Activated CD4-positive, alpha-beta T cell treated with anti-CD3 and anti-CD28 coated beads for 36 hours (primary cell): ENCODE measurements around the gene NKX1-1. TPM values are rescaled to one million over a fixed set of nuclear protein-coding genes. Genes with fewer than 3 reads are reported as not detected.
"Not testable (repeated sequence)": the region's sequence is repeated elsewhere in the genome, so short reads cannot be mapped to it uniquely, and the experiment has no call there.

Source experiments
- ATAC-seq: fragments of 200-7000 bp; cut with Tn5 transposase; one replicate; pipeline ENCODE4 v1.10.0; 2021; ENCODE audit warnings: mild to moderate bottlenecking, moderate library complexity
- CTCF ChIA-PET: fragments of 350-600 bp; sonication (Branson Sonifier 250); formaldehyde crosslinking; loops from one replicate; lab custom pipeline; 2021; ENCODE audit warnings: antibody characterized with exemption; lab: Charles Lee
- POLR2A ChIA-PET: fragments of 350-600 bp; sonication (Branson Sonifier 250); formaldehyde crosslinking; loops from one replicate; lab custom pipeline; 2021; ENCODE audit warnings: antibody characterized with exemption, inconsistent platforms; lab: Charles Lee
- DNase-seq: peaks from one replicate; pipeline ENCODE4 v3.0.0-alpha.2; 2020
- H3K27ac Mint-ChIP-seq: one replicate; pipeline ENCODE4 v1.8.0; 2021; ENCODE audit warnings: mixed read lengths
- H3K27me3 Mint-ChIP-seq: one replicate; pipeline ENCODE4 v1.8.0; 2021; ENCODE audit warnings: mixed read lengths
- H3K36me3 Mint-ChIP-seq: one replicate; pipeline ENCODE4 v1.8.0; 2021; ENCODE audit warnings: low read depth, mixed read lengths
- H3K4me1 Mint-ChIP-seq: one replicate; pipeline ENCODE4 v1.8.0; 2021; ENCODE audit warnings: mixed read lengths
- H3K4me3 Mint-ChIP-seq: one replicate; pipeline ENCODE4 v1.8.0; 2021; ENCODE audit warnings: mild to moderate bottlenecking, moderate library complexity, mixed read lengths
- H3K9me3 Mint-ChIP-seq: one replicate; pipeline ENCODE4 v1.8.0; 2021; ENCODE audit warnings: low read depth, mixed read lengths
- intact Hi-C, 2 experiments: fragments of 100-400 bp; cut with DNase I in 1 of 2; cut with micrococcal nuclease in 1 of 2; formaldehyde crosslinking; loops; one replicate each; pipeline versions ENCODE4 v1.14.2 to v1.15.1; 2022 to 2024; cut with DNase I, micrococcal nuclease
- total RNA-seq, 2 experiments: library from RNA; stranded (reverse); gene quantifications; one replicate each; pipeline ENCODE4 v1.2.3, GENCODE V29; 2021

The NKX1-1 gene
- total RNA-seq, 2 experiments from 2014 or later, result not detected

DNA sequence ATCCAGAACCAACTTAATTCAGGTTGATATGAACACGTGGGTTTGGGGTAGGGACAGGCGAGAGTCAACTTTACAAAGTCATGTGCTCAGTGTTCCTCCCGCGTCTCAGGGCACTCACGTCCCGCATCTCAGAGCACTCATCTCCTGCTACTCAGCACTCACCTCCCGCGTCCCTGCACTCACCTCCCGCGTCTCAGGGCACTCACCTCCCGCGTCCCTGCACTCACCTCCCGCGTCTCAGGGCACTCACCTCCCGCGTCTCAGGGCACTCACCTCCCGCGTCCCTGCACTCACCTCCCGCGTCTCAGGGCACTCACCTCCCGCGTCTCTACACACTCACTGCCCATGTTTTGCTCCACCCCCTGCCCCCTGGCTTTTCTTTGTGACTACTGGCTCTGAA is 33.7 kb downstream of the NKX1-1 start:
- H3K27ac Mint-ChIP-seq, H3K4me1 Mint-ChIP-seq, CTCF ChIA-PET, H3K27me3 Mint-ChIP-seq, H3K9me3 Mint-ChIP-seq, POLR2A ChIA-PET, H3K4me3 Mint-ChIP-seq, DNase-seq, intact Hi-C loops, ATAC-seq: not testable (repeated sequence)
- peaks cover 11% of the 10 kb centered on the region for H3K36me3 Mint-ChIP-seq

DNA sequence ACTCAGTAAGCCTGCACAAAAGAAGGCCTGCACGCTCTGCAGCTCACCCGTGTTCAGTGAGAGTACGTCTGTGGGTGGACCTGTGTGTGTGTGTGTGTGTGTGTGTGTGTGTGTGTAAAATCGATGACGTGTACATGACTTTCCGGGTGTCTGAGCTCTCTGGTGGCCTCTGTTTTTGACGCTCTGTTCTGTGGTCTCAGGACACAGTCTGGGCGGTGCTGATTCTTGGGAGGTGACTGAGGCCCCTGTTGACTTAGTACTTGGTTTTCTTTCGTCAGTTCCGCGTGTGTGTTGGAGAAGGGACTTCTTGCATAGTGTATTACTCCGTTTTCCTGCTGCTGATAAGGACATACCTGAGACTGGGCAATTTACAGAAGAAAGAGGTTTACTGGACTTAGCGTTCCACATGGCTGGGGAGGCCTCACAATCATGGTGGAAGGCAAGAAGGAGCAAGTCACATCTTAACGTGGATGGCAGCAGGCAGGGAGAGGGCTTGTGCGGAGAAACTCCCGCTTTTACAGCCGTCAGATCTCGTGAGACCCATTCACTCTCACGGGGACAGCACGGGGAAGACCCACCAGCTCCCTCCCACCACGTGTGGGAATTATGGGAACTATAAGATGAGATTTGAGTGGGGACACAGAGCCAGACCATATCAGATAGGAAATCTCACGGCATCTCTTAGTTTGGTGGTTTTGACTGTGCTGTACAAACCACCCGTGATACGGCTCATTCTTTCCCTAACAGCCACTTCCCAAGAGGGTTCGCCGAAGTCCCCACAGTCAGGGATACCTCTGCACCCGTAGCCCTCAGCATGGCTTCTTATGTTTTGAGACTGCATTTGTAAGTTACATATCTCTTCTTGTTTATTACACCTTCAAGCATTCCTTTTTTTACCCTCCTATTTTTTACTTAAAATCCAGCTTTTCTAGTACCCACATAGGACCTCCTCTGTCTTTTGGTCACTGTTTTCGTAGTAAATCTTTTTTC is 34.8 kb downstream of the NKX1-1 start:
- ChIA-PET POLR2A (no interaction called here), CTCF (no interaction called here)
- Mint-ChIP-seq H3K9me3 (no peaks in the 10 kb centered on the region), H3K27ac (no peak overlapping the region), H3K36me3 (peaks cover 11% of the 10 kb centered on the region), H3K4me3 (no peak overlapping the region), H3K27me3 (no peaks in the 10 kb centered on the region), H3K4me1 (no peaks in the 10 kb centered on the region)
- no peak for DNase-seq
- intact Hi-C loops, result no loop called here
- no peak for ATAC-seq

DNA sequence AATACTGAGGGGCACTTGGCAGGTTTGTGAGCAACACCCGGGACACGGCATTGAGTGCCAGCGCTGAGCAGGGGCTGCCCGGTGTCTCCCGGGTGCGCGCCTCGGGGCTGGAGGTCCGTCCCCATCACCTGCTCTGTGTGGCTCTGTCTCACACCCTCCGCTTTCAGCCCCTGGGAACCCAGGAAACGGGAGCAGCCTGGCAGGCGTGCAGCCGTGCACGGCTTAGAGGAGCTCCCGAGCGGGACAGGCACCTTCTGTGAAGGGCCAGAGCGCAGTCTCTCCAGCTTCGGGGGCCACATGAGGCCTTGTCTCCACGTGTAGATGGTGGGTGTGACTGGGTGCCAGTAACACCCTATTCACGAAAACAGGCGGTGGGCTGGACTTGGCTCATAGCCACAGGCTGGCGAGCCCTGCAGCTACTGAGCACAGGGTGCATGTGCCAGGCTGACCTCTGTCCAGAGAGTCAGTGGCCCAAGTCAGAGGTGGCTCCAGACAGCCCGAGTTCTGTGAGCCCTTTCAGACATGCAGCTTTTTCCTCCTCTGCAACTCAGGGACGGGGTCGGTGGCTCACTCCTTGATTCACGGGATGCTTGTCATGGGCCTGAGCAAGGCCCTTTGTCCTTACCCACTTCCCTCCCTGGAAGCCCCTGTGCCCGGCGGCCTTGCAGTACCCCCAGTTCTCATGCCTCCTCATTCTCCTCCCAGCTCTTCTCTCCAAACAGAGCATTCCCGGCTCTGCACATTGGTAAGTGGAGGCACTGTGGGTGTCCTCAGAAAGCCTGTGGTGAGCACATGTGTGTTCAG is 35.7 kb downstream of the NKX1-1 start:
- ATAC-seq (no peak), DNase-seq (no peak)
- Mint-ChIP-seq H3K4me1 (no peaks in the 10 kb centered on the region), H3K27me3 (no peaks in the 10 kb centered on the region), H3K36me3 (peaks cover 11% of the 10 kb centered on the region), H3K9me3 (no peaks in the 10 kb centered on the region), H3K4me3 (no peak overlapping the region), H3K27ac (no peak overlapping the region)
- intact Hi-C loops, result no loop called here
- ChIA-PET CTCF (no interaction called here), POLR2A (no interaction called here)

DNA sequence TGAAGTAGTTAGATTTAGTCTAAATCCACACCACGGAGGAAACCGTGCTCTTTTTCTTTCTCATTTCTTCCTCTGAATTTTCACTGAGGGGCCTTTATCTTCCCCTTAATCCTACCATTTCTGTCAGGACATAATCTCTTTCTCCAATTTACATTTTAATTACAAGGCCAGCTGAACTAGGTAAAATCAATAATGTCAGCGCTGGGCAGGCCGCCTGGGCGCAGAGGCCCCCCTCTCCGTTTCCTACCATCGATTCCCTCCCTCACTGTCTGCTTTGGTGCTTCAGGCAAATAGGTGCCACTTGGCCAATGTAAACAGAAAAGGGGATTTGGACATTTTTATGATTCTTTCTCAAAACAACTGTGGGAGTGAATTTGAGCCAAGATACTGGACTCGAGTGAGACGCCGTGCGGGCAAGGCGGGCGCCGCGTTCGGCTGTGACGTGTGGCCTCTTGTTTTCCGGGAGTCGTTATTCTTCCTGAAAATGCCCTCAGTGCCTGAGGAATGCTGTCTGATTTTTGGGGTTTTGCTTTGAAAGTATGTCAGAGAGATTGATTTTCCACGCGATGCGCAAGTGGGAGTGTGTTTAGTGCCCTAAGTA is 36.7 kb downstream of the NKX1-1 start:
- ATAC-seq (no peak), DNase-seq (no peak)
- H3K27me3 Mint-ChIP-seq, result no peaks in the 10 kb centered on the region
- intact Hi-C loops, result no loop called here
- H3K27ac Mint-ChIP-seq, result no peak overlapping the region
- H3K4me1 Mint-ChIP-seq, result no peaks in the 10 kb centered on the region
- H3K4me3 Mint-ChIP-seq, result no peak overlapping the region
- CTCF ChIA-PET, result no interaction called here
- POLR2A ChIA-PET, result no interaction called here
- peaks cover 11% of the 10 kb centered on the region for H3K36me3 Mint-ChIP-seq
- H3K9me3 Mint-ChIP-seq, result no peaks in the 10 kb centered on the region

DNA sequence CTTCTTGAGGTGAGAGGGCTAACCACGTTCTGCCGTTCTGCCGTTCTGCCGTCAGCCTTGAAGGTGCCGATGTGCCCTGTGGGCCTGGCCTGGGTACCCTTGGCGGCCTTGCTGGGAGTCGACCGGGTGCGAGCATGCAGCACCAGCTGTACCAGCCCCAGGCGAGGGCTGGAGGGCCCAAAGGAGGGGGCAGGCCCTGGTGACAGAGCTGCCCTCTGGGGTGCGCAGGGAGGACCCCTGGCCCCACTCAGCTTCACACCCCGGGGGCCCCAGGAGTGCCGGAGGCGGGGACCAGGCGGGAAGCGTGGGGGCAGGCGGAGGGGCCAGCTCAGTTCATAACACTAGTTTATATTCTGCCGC is 37.2 kb downstream of the NKX1-1 start:
- Mint-ChIP-seq H3K4me3 (no peak overlapping the region), H3K4me1 (no peaks in the 10 kb centered on the region), H3K27ac (no peak overlapping the region), H3K27me3 (no peaks in the 10 kb centered on the region), H3K36me3 (peaks cover 11% of the 10 kb centered on the region), H3K9me3 (no peaks in the 10 kb centered on the region)
- DNase-seq, result no peak
- POLR2A ChIA-PET, result no interaction called here
- no peak for ATAC-seq
- intact Hi-C loops, result no loop called here
- CTCF ChIA-PET, result no interaction called here

DNA sequence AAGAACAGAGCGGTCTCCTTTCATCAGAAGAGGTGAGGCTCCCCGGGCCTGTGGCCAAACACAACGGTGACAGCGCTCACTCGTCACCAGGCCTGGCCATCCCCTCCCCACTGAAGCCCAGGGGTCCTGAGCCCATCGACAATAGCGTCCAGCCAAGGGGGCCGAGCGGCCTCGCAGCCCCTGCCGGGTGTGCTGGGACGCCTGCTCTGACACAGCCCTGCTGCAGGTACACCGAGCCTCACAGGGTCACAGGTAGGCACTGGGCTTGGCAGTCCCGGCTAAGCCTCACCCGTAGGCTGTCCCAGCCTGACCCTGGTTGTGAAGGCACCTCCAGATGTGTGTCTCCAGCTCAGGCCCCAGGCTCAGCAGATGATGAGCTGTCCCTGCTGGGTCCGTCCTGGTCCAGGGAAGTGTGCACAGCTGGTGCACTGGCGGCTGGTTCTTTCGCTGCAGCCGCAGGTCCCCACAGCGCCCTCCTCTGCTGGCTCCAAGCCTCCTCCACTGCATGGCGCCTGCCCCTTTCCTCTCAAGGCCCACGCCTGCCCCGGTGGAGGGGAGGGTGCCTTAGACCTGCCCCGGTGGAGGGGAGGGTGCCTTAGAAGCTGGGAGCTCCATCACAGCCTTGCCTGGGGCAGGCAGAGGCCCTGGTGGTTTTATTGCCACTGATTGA is 37.7 kb downstream of the NKX1-1 start:
- CTCF ChIA-PET, result no interaction called here

DNA sequence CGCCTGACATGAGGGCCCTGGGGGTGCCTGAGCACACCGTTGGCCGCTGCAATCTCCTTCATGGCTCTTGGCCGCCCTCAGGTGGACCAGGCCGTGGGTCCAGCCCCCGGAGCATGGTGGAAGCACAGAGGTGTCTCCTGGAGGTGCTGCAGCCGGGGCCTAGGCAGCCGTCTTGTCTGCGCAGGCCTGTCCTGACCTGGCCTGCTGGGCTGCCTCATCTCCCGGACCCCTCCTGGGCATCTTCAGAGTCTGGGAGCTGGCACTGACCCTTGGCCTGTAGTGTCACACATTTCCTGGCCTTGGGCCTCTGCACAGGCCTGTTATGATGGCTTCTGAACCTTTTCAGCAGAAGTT is 38.3 kb downstream of the NKX1-1 start:
- POLR2A ChIA-PET, result no interaction called here
- no peaks in the 10 kb centered on the region for H3K27me3 Mint-ChIP-seq
- peaks cover 7% of the 10 kb centered on the region for H3K36me3 Mint-ChIP-seq
- CTCF ChIA-PET, result no interaction called here
- intact Hi-C loops, result no loop called here
- H3K4me1 Mint-ChIP-seq, result no peaks in the 10 kb centered on the region
- no peaks in the 10 kb centered on the region for H3K9me3 Mint-ChIP-seq
- H3K27ac Mint-ChIP-seq, result no peak overlapping the region
- H3K4me3 Mint-ChIP-seq, result no peak overlapping the region
- ATAC-seq (no peak), DNase-seq (peak; percentile 3)

More for the DNA sequence above, 37.7 kb downstream of the NKX1-1 start:
- no peaks in the 10 kb centered on the region for H3K9me3 Mint-ChIP-seq
- POLR2A ChIA-PET, result no interaction called here
- no peak overlapping the region for H3K4me3 Mint-ChIP-seq
- no peak overlapping the region for H3K27ac Mint-ChIP-seq
- DNase-seq, result peak; percentile 3
- no peaks in the 10 kb centered on the region for H3K27me3 Mint-ChIP-seq
- intact Hi-C loops, result no loop called here
- peaks cover 7% of the 10 kb centered on the region for H3K36me3 Mint-ChIP-seq
- H3K4me1 Mint-ChIP-seq, result no peaks in the 10 kb centered on the region
- no peak for ATAC-seq

DNA sequence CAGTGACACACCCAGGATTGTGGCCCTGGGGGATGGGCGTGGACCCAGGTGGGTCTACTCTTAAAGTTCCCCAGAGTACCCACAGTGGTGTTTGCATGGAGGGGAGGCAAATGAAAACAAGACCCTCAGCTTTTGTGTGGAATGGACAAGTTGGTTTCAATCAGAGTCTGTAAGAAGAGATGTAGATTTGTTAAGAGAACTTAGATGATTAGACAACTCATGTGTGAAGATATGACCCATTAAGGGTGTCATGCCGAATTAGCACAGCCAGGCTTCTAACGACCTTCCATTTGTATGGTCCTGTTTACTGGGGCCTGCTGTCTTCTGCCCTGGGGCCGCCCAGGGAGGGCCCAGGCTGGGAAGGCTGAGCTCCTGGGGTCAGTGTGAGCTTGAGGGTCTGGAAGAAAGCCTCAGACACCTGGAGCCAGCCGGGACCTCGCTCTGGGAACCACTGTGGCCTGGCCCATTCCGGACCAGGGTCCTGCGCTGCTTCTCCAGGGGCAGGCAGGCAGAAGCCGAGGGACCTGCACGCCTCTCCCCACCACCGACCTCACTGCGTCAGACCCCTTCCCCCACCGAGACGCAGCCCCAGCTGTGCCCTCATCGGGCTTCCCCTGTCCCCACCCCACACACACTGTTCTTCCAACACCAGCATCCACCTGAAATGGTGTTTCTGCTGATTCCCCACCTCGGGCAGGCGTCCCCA is 38.9 kb downstream of the NKX1-1 start:
- no peak overlapping the region for H3K4me3 Mint-ChIP-seq
- ChIA-PET CTCF (no interaction called here), POLR2A (no interaction called here)
- ATAC-seq, result no peak
- H3K27ac Mint-ChIP-seq, result no peak overlapping the region
- H3K9me3 Mint-ChIP-seq, result no peaks in the 10 kb centered on the region
- H3K27me3 Mint-ChIP-seq, result no peaks in the 10 kb centered on the region
- peaks cover 6% of the 10 kb centered on the region for H3K36me3 Mint-ChIP-seq
- DNase-seq, result no peak
- H3K4me1 Mint-ChIP-seq, result no peaks in the 10 kb centered on the region
- intact Hi-C loops, result no loop called here

DNA sequence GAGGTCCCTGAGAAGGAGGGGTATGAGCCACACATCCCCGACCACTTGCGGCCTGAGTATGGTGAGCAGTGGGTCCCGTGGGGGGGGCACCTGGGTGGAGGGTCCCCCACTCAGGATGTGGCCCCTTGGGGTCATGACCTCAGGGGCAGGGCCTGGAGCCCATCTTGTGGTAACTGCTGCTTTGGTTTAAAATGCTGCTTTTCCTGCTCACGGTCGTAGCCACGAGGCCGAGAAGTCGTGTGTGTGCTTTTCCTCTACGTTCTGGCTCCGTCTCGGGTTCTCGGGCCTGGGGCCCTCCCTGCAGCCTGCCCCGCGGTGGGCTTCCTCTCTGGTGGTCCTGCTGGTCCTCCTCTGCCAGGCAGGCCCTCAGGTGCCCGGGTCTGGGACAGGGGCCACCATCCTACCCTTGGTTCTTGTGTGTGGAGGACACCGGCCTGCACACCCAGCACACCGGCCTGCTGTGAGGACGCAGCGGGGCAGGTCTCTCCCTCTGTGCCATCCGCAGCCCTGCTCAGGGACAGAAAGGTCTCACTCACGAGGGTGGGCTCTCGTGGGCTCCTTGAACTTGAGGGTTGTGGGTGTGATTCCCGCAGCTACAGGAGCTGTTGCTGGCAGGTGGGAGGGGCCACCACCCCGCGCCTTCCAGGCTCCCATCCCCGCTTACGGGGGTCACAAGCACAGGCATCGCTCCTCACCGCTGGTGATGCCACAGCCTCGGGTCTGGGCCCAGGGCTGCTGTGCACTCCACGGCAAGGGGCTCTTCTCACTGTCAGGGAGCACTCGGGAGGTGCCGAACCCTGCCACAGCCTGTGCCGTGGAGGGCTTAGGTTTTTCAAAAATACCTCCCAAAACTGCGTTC is 39.6 kb downstream of the NKX1-1 start:
- H3K27me3 Mint-ChIP-seq, result no peaks in the 10 kb centered on the region
- H3K4me1 Mint-ChIP-seq, result no peaks in the 10 kb centered on the region
- DNase-seq, result peak; percentile 2
- H3K9me3 Mint-ChIP-seq, result no peaks in the 10 kb centered on the region
- POLR2A ChIA-PET, result no interaction called here
- no peak overlapping the region for H3K4me3 Mint-ChIP-seq
- CTCF ChIA-PET, result interaction anchor here (1.4 kb wide), 1 partner anchor 11 kb away, joined by 5 read pairs; no protein-coding TSS in a partner anchor
- no peak for ATAC-seq
- intact Hi-C loops, result no loop called here
- H3K36me3 Mint-ChIP-seq, result peaks cover 4% of the 10 kb centered on the region
- H3K27ac Mint-ChIP-seq, result no peak overlapping the region
